GM21447 (cell line): ENCODE measurements around the gene SLC17A1.

Experiments
- ATAC-seq: cut with Tn5 transposase; IDR thresholded peaks from one replicate; pipeline ENCODE4 v1.9.1; 2021; ENCODE audit not compliant: unreplicated experiment

Gene SLC17A1

DNA sequence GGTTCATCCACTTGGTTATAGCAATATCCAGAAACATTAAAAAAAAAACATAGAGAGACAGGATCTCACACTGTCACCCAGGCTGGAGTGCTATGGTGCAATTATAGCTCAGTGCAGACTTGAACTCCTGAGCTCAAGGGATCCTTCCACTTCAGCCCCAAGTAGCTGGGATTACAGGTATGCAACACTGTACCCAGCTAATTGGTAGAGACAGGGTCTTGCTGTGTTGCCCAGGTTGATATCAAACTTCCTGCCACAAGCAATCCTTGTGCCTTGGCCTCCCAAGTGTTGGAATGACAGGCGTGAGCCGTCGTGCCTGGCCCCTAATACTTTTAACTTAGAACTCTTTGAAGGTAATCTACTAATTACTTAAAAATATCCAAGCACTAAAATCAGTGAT lies 818 bp upstream of the SLC17A1 start:
- ATAC-seq: no peak

DNA sequence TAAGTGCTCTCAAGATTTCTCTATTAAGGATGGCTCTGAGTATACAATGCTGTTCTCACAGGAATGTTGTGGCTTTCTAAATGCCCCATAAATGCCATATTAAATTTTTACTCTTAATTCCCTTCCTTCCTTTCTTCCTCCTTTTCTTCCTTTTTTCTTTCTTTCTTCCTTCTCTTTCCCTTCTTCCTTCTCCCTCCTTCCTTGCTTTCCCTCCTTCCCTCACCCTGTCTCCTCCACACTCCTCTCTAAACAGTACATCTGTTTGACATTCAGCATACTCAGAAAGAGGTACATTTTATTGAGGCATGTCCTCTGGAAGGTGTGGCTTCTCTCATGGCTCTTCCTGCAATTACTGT lies 433 bp upstream of the SLC17A1 start:
- ATAC-seq: no peak

- ATAC-seq: no peak
Observed at GRCh38 chr6:25830458-25830857, 1.4 kb downstream of the SLC17A1 start.

DNA sequence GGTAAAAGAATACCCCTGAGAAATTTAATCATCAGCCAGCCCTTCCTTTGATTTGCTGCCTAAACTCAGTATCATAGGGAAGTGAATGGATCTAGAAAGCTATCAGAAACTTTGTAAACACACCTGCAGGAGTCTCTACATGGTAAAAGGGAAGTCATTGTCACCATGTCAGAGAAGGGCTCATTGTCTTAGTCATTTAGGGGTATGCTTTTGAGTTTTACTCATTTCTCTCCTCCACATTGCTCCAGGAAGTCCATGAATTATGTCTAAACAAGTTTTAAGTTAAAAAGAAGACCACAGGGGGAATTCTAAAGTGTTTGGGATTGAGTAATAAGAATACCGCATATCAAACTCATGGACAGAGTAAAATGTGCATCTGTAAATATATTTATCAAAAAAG lies 2.5 kb downstream of the SLC17A1 start:
- ATAC-seq: no peak

- ATAC-seq: no peak
Observed at GRCh38 chr6:25821341-25821740, 10.5 kb downstream of the SLC17A1 start.

GRCh38 chr6:25816252-25816651 lies 15.6 kb downstream of the SLC17A1 start:
- ATAC-seq: no peak

GRCh38 chr6:25815194-25815593 lies 16.7 kb downstream of the SLC17A1 start:
- ATAC-seq: no peak

DNA sequence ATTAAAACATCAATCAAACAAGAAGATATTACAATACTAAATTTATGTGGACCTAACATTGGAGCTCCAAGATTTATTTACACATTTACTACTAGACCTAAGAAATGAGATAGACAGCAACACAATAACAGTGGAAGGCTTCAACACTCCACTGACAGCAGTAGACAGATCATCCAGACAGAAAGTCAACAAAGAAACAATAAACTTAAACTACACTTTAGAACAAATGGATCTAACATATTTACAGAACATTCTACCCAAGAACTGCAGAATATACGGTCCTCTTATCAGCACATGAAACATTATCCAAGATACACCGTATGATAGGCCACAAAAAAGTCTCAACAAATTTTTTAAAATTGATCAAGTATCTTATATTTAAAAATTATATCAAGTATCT lies 27.0 kb downstream of the SLC17A1 start:
- no peak for ATAC-seq

GRCh38 chr6:25801436-25801835 lies 30.4 kb downstream of the SLC17A1 start:
- ATAC-seq: no peak

DNA sequence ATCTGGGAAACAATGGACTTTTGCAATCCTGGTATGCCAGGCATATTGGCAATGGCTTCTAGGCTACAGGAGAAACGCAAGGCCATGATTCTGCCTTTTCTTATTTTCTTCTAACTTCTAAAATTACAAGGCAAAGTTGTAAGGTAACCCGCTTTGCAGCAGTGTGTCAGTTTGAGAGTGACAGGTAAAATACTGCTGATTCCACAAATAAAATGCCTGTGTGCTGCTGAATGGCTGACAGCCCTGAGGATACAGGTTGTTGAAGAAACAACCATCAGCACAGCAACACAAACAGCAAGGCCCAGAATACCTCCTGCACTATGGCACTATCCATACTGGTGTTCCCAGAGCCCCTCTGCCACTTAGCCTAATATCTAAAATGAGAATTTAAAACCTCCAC lies 37.1 kb downstream of the SLC17A1 start:
- ATAC-seq: no peak

DNA sequence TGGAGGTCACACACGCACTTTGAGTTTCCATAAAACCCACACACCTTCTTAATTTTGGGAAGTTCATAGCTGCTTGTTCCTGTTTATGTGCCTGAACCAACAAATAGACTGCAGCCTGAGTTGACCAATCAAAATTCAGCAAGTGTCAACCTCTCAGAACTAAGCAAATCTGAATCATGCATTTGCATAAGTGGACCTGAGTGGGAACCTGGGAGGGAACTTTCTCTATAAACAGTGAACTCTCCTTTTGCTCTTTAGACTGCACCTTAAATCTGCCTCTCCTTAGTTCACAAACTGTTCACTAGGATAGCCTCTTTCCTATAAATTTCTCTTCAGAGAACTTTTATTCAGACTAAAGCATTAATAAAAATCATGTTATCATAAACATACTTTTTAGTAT lies 37.9 kb downstream of the SLC17A1 start:
- no peak for ATAC-seq

- ATAC-seq: no peak
Observed at GRCh38 chr6:25792016-25792415, 39.8 kb downstream of the SLC17A1 start.

DNA sequence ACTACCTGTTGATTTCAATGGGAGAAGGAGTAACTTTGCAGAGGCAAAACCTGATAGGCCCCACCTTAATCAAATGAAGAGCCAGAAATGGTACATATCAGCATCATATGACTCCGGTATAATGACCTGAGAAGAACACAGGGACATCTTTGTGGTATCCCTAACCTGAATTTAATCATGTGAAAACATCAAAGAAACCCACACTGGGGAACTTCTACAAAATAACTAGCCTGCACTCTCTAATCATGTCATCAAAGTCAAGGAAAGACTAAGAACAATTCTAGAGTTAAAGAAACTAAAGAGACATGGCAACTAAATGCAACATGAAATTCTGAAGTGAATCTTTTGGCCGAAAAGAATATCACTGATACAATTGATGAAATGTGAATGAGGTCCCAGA lies 42.4 kb downstream of the SLC17A1 start:
- no peak for ATAC-seq

- no peak for ATAC-seq
Observed at GRCh38 chr6:25788305-25788922, 43.4 kb downstream of the SLC17A1 start.

- ATAC-seq: no peak
Observed at GRCh38 chr6:25787428-25787827, 44.4 kb downstream of the SLC17A1 start.

DNA sequence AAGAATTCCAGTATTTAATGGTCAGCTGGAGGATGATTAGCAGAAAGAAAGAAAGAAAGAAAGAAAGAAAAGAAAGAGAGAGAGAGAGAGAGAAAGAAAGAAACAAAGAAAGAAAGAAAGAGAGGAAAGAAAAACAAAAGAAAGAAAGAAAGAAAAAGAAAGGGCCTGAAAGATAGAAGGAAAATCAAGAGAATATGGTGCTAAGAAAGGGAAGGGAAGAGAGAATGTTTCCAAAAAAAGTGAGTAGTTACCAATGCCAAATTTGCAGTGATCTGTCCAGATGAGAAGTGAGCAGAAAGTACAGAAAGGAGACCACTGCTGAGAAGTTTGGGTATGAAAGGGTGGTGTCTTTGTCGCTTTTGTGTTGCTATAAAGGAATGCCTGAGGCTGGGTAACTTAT lies 50.7 kb downstream of the SLC17A1 start:
- no peak for ATAC-seq

DNA sequence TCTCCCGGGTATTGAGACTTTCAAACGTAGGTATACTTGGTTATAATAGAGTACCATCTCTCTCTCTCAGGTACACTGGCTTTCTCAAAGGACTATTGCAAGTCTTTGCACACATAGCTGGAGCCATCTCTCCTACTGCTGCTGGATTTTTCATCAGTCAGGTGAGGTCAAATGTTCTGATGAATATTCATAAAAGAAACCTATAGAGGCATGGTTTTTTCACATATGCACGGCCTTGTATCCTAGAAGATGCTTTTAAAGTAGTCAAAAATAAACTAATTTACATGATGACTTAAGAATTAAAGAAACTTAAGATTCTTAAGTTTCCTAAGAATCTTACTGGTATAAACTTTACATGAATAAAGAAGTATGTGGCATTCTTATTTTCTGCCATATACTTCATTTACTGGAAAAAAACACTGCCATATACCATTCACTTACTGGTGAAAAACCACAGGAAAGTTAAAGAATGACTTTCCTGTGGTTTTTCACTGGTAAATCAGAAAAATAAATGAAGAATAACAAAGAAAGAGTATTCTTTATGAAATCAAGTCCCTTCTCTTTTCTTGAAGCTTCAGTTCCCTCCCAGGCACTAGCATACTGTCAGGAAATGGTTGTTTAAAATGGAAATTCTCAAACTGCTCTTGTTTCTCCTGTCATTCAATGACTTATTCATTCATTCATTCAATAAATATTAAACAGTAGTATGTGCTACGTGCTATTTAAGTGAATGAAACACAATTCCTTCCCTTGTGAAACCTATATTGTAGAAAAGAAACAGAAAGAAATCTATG lies 53.8 kb downstream of the SLC17A1 start:
- no peak for ATAC-seq

DNA sequence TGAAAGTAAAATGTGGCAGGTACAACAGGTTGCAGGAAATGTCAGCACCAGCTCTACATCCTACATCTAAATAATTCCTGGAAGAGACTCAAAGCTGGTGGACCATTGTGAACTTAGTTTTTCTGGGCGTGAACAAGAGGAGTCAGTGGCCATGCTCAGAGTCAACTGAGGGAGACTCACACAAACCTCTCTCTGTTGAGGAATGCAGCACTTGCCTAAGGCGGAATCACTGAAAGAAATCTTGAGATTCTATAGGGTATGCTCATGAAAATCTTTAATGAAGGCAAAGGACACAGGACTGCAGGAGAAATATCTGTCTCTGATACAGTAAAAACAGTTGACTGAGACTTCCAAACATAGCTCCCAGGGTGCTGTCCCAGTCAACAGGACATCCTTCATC lies 54.8 kb downstream of the SLC17A1 start:
- ATAC-seq: no peak

GRCh38 chr6:25774120-25774715 lies 57.6 kb downstream of the SLC17A1 start:
- no peak for ATAC-seq

GRCh38 chr6:25769983-25770382 lies 61.9 kb downstream of the SLC17A1 start:
- no peak for ATAC-seq

GRCh38 chr6:25768566-25768965 lies 63.3 kb downstream of the SLC17A1 start:
- no peak for ATAC-seq

DNA sequence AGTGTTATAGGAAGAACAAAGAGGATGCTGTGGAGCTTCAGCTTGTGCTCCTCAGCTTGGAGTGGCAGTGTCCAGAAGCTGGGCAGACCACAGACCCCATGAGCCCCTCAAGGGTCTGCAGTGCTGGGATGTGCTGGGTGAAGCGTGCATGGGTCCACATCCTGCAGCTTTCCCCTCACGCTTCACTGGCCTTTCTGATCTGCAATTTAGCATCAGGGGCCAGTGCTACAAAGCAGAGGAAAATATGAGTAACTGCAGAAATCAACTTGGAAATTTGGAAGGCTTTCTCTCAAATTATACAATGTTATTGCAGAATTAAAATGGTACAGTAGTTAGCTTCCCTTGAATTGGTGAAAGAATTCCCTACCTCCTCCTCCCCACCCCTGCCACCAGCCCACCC lies 67.2 kb downstream of the SLC17A1 start:
- no peak for ATAC-seq
